ENCODE results near the gene ZNF80. TPM values are rescaled to one million over a fixed set of nuclear protein-coding genes. Genes with fewer than 3 reads are reported as not detected.

Gene ZNF80
- polyA plus RNA-seq, 1 experiment, result not detected

GRCh38 chr3:114231616-114232015 lies 5.8 kb downstream of the ZNF80 start:
- Histone ChIP-seq H3K4me3 (ENCODE audit: low read depth, low read length) (no peak overlapping the region), H3K36me3 (ENCODE audit: control insufficient read depth, insufficient read depth, low read length) (no peaks in the 10 kb centered on the region), H3K27me3 (ENCODE audit: control insufficient read depth, insufficient read depth, low read length) (no peaks in the 10 kb centered on the region; the same call in 1 of the 2 replicates)
- CTCF ChIA-PET, result no interaction called here
- TF ChIP-seq CTCF (IDR thresholded peaks at IDR 0.05; ENCODE audit: insufficient read depth, low read depth, low read length), result no peak
- POLR2A ChIA-PET, result no interaction called here
- DNase-seq (ENCODE audit: low read depth), result no peak

- no peak for TF ChIP-seq CTCF (IDR thresholded peaks at IDR 0.05; ENCODE audit: insufficient read depth, low read depth, low read length)
- Histone ChIP-seq H3K4me3 (ENCODE audit: low read depth, low read length) (no peak overlapping the region), H3K27me3 (ENCODE audit: control insufficient read depth, insufficient read depth, low read length) (no peaks in the 10 kb centered on the region), H3K36me3 (ENCODE audit: control insufficient read depth, insufficient read depth, low read length) (no peaks in the 10 kb centered on the region)
- DNase-seq (ENCODE audit: low read depth), result no peak
- ChIA-PET POLR2A (no interaction called here), CTCF (no interaction called here)
Measured at GRCh38 chr3:114227076-114227475, 10.3 kb downstream of the ZNF80 start.

GRCh38 chr3:114226313-114226712 lies 11.1 kb downstream of the ZNF80 start:
- no peak for TF ChIP-seq CTCF (IDR thresholded peaks at IDR 0.05; ENCODE audit: insufficient read depth, low read depth, low read length)

GRCh38 chr3:114223143-114223542 lies 14.2 kb downstream of the ZNF80 start:
- POLR2A ChIA-PET, result no interaction called here
- Histone ChIP-seq H3K4me3 (ENCODE audit: low read depth, low read length) (no peak overlapping the region), H3K36me3 (ENCODE audit: control insufficient read depth, insufficient read depth, low read length) (no peaks in the 10 kb centered on the region), H3K27me3 (ENCODE audit: control insufficient read depth, insufficient read depth, low read length) (no peaks in the 10 kb centered on the region; the same call in 1 of the 2 replicates)
- DNase-seq (ENCODE audit: low read depth), result no peak
- CTCF ChIA-PET, result no interaction called here
- TF ChIP-seq CTCF (IDR thresholded peaks at IDR 0.05; ENCODE audit: insufficient read depth, low read depth, low read length), result no peak

More at GRCh38 chr3:114226313-114226712, 11.1 kb downstream of the ZNF80 start:
- POLR2A ChIA-PET, result no interaction called here
- no peak for DNase-seq (ENCODE audit: low read depth)
- CTCF ChIA-PET, result no interaction called here
- Histone ChIP-seq H3K4me3 (ENCODE audit: low read depth, low read length) (no peak overlapping the region), H3K36me3 (ENCODE audit: control insufficient read depth, insufficient read depth, low read length) (no peaks in the 10 kb centered on the region), H3K27me3 (ENCODE audit: control insufficient read depth, insufficient read depth, low read length) (no peaks in the 10 kb centered on the region)

- POLR2A ChIA-PET, result no interaction called here
- no peak for DNase-seq (ENCODE audit: low read depth)
- Histone ChIP-seq H3K27me3 (ENCODE audit: control insufficient read depth, insufficient read depth, low read length) (no peaks in the 10 kb centered on the region; the same call in 1 of the 2 replicates), H3K4me3 (ENCODE audit: low read depth, low read length) (no peak overlapping the region), H3K36me3 (ENCODE audit: control insufficient read depth, insufficient read depth, low read length) (no peaks in the 10 kb centered on the region)
- no peak for TF ChIP-seq CTCF (IDR thresholded peaks at IDR 0.05; ENCODE audit: insufficient read depth, low read depth, low read length)
- CTCF ChIA-PET, result no interaction called here
Measured at GRCh38 chr3:114221881-114222264, 15.5 kb downstream of the ZNF80 start.

Data from BJ (cell line).